ENCODE results near the gene USP14.

The USP14 gene

GRCh38 chr18:199214-199613, 40.9 kb downstream of the USP14 start:
- no peak for DNase-seq
- TF ChIP-seq GATA1 (IDR thresholded peaks at IDR 0.05; ENCODE audit: low read depth, low read length) = no peak

DNA sequence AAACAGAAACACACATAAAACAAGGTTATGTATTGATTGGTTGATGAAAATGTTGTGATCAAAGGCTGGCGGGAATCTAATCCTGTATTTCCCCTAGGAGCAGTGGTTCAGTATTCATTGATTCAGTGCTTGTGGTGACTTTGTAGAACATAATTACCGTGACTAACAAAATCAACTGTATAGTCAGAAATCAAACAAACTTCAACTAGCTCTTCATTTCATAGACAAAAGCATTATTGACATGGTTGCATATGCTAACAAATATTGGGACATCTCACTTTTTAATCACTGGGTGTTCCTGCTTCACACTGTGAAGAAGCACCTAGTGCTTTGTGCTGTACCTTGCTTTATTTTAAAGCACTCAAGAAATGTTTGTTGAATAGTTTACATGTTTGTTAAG, 41.4 kb downstream of the USP14 start:
- DNase-seq = no peak
- no peak for TF ChIP-seq POLR2A (IDR thresholded peaks at IDR 0.05; ENCODE audit: low read length)
- no peak for TF ChIP-seq GATA1 (IDR thresholded peaks at IDR 0.05; ENCODE audit: low read depth, low read length)

DNA sequence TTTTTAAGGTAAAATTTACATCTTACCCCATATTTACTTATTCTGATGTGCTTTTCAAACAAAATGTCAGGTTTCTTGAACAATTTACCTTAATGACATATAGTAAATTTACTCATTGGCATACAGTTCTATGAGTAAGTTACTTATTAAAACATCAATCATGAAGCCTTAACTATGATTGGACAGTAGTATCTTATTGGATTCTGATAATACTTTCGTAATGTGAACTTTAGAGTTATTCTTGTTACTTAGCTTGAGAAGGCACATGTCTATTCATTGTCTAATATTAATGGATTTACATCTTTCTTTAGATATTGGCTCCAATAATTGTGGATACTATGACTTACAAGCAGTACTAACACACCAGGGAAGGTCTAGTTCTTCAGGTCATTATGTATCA, 51.7 kb downstream of the USP14 start:
- TF ChIP-seq POLR2A (IDR thresholded peaks at IDR 0.05; ENCODE audit: low read length) = no peak
- no peak for TF ChIP-seq GATA1 (IDR thresholded peaks at IDR 0.05; ENCODE audit: low read depth, low read length)
- no peak for DNase-seq

GRCh38 chr18:210733-211132, 52.4 kb downstream of the USP14 start:
- no peak for DNase-seq
- TF ChIP-seq GATA1 (IDR thresholded peaks at IDR 0.05; ENCODE audit: low read depth, low read length) (no peak), POLR2A (IDR thresholded peaks at IDR 0.05; ENCODE audit: low read length) (no peak)

GRCh38 chr18:211582-211981, 53.2 kb downstream of the USP14 start:
- TF ChIP-seq POLR2A (IDR thresholded peaks at IDR 0.05; ENCODE audit: low read length) (no peak), GATA1 (IDR thresholded peaks at IDR 0.05; ENCODE audit: low read depth, low read length) (no peak)
- DNase-seq = no peak

DNA sequence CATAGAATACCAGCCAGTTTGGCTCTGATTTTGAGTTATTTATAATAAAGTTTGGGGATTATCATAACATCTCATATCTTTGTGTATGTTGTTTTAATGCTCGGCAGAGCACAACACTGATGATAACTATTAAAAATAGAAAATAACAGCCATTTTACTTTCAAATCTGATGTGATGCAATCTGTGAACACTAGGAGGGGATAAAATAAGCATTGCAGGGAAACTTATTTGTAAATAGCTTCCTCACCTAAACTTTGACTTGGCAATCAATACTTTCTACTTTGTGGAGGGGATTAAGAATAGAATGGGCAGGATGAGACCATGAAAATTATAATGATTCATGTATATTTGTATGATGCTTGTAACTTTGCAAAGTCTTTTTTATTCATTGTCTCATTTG, 54.4 kb downstream of the USP14 start:
- TF ChIP-seq GATA1 (IDR thresholded peaks at IDR 0.05; ENCODE audit: low read depth, low read length) (no peak), POLR2A (IDR thresholded peaks at IDR 0.05; ENCODE audit: low read length) (no peak)
- DNase-seq = no peak

- no peak for TF ChIP-seq POLR2A (IDR thresholded peaks at IDR 0.05; ENCODE audit: low read length)
- no peak for TF ChIP-seq GATA1 (IDR thresholded peaks at IDR 0.05; ENCODE audit: low read depth, low read length)
- no peak for DNase-seq
Measured at GRCh38 chr18:213505-213904, 55.1 kb downstream of the USP14 start.

DNA sequence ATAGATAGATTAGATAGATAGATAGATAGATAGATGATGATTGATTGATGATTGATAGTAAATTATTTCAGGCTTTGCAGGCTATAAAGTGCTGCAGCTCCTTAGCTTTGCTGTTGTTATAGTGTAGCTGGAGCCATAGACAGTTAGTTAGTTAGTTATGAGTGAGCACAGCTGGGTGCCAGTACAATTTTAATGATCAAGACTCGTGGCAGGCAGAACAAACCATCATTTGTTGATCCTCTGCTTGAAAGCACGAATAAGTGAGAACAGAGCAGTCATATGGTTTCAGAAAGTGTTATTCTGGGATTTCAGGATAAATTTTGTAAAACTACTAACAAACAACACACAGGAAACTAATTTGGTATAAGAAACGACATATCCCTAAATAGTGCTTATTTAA, 55.6 kb downstream of the USP14 start:
- TF ChIP-seq POLR2A (IDR thresholded peaks at IDR 0.05; ENCODE audit: low read length) = no peak
- no peak for TF ChIP-seq GATA1 (IDR thresholded peaks at IDR 0.05; ENCODE audit: low read depth, low read length)
- no peak for DNase-seq

- TF ChIP-seq POLR2A (IDR thresholded peaks at IDR 0.05; ENCODE audit: low read length) (no peak), GATA1 (IDR thresholded peaks at IDR 0.05; ENCODE audit: low read depth, low read length) (no peak)
- no peak for DNase-seq
Measured at GRCh38 chr18:215448-216010, 57.2 kb downstream of the USP14 start.

GRCh38 chr18:217532-218336, 59.4 kb downstream of the USP14 start:
- DNase-seq = no peak
- TF ChIP-seq POLR2A (IDR thresholded peaks at IDR 0.05; ENCODE audit: low read length) (no peak), GATA1 (IDR thresholded peaks at IDR 0.05; ENCODE audit: low read depth, low read length) (no peak)

DNA sequence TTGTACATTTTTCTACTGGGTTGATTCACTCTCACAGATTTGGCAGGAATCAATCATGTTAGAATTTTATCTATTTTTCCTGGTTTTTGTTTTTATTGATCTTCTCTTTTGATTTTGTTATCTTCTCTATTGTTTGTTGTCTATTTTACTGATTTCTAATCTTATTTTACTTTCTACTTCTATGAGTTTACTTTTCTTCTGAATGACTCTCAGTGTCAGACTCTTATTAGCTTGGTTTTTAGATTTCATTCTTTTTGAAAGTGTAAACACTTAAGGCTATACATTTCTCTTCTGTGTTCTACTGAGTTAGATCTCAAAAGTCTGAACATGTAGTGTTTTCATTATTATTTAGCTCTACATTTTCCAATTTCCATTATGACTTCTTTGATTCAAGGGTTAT, 62.4 kb downstream of the USP14 start:
- TF ChIP-seq POLR2A (IDR thresholded peaks at IDR 0.05; ENCODE audit: low read length) (no peak), GATA1 (IDR thresholded peaks at IDR 0.05; ENCODE audit: low read depth, low read length) (no peak)
- no peak for DNase-seq

DNA sequence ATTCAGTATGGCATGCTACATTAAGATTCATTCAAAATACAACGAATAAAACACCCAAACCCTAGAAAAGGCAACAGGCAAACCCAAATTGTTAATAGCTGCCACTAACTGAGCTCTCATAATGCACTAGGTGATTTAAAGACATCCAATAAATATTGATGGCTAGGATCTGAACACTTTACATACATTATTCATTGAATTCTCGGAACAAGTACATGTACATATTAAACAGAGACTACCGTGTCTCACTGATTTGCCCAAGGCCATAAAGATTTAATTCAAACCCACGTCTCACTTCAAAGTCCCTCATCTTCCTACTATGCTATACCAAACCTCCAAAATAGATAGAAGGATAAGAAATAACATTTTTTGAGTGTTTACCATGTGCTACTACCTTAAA, 67.4 kb downstream of the USP14 start:
- no peak for TF ChIP-seq GATA1 (IDR thresholded peaks at IDR 0.05; ENCODE audit: low read depth, low read length)
- no peak for TF ChIP-seq POLR2A (IDR thresholded peaks at IDR 0.05; ENCODE audit: low read length)
- no peak for DNase-seq

- TF ChIP-seq GATA1 (IDR thresholded peaks at IDR 0.05; ENCODE audit: low read depth, low read length) (no peak), POLR2A (IDR thresholded peaks at IDR 0.05; ENCODE audit: low read length) (no peak)
- no peak for DNase-seq
Measured at GRCh38 chr18:227374-227773, 69.0 kb downstream of the USP14 start.

DNA sequence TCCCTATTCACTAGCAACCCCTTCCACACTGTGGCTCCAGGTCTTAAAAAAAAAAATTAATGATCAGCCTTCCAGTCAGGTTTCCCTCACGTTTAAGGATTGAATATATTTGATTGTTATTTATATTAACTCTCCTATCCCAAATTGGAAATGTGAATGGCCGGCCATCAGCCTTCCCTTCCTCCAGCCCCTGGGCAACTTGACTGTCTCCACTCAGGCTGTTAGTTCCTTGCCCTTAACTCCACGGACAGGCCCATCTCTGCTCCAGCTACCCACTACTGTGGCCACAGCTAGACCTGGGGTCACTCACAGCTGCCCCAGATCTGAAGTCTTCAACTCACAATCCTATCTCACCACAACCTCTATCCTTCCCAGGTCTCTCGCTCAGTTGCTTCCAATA, 69.5 kb downstream of the USP14 start:
- DNase-seq = no peak
- TF ChIP-seq GATA1 (IDR thresholded peaks at IDR 0.05; ENCODE audit: low read depth, low read length) (no peak), POLR2A (IDR thresholded peaks at IDR 0.05; ENCODE audit: low read length) (no peak)

- no peak for DNase-seq
- TF ChIP-seq POLR2A (IDR thresholded peaks at IDR 0.05; ENCODE audit: low read length) (no peak), GATA1 (IDR thresholded peaks at IDR 0.05; ENCODE audit: low read depth, low read length) (no peak)
Measured at GRCh38 chr18:228586-228985, 70.2 kb downstream of the USP14 start.

All from erythroblast (primary cell).